NCI-H1417 treated with DMSO at 0.1 percent for 48 hours (cell line): ENCODE measurements around the gene FBXO22.
A peak's percentile ranks its signal among the peaks of the same experiment; 100 is the strongest.
"Not testable (repeated sequence)": the region's sequence is repeated elsewhere in the genome, so short reads cannot be mapped to it uniquely, and the experiment has no call there.

Experiments used
- DNase-seq: peaks from one replicate; lab custom pipeline; 2025; lab: John Stamatoyannopoulos, UW

The FBXO22 gene

DNA sequence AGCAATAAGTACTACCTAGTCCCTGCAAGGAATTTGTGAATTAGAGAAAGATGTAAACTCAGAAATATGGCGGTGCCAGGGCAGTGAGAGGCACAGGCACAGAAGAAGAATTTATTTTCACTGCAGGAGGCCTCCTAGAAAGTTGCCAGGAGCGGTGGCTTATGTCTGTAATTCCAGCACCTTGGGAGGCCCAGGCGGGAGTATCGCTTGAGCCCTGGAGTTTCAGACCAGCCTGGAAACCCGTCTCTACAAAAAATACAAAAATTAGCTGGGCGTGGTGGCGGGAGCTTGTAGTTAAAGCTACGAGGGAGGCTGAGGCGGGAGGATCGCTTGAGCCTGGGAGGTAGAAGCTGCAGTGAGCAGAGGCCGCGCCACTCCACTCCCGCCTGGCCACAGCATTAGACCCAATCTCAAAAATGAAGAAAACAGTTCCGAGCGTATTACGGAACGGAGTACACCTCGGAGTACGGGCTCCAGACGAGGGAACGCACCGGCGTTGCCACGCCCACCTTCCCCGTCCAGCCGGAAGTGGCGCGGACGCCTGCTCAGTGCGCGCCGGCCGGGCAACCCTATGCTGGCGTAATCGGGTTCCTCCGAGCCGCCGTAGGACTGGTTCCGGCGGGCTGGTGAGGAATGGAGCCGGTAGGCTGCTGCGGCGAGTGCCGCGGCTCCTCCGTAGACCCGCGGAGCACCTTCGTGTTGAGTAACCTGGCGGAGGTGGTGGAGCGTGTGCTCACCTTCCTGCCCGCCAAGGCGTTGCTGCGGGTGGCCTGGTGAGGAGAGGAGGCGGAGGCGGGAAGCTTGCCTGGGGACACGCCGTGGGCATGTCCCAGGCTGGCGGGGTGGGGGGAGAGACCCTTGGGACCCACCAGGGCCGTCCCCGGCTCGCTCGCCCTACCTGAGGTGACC is at the start of gene FBXO22:
TSS of gene FBXO22 (plus strand) at position 548 of the 909 bp plus-strand sequence. CDS start at position 634, 86 bp downstream.
- DNase-seq = peak; percentile 68

DNA sequence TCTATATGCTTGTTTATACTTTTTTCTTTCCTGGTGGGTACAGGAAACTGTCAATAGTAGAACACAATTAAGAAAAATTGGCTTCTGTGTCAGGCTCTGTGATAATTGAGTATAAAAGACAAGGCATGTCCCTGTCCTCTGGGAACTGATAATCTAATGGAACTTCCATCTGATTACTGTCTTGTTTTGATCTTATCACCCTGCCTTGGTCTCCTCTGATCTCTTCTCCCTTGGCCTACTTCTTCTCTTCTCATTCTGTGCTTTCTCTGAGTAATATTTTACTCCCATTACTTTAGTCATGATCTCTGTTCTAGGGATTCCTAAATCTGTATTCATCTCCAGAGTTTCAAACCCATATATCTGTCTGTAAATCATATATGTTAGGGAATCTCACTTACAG is 45.8 kb upstream of the FBXO22 start:
- DNase-seq = no peak

DNA sequence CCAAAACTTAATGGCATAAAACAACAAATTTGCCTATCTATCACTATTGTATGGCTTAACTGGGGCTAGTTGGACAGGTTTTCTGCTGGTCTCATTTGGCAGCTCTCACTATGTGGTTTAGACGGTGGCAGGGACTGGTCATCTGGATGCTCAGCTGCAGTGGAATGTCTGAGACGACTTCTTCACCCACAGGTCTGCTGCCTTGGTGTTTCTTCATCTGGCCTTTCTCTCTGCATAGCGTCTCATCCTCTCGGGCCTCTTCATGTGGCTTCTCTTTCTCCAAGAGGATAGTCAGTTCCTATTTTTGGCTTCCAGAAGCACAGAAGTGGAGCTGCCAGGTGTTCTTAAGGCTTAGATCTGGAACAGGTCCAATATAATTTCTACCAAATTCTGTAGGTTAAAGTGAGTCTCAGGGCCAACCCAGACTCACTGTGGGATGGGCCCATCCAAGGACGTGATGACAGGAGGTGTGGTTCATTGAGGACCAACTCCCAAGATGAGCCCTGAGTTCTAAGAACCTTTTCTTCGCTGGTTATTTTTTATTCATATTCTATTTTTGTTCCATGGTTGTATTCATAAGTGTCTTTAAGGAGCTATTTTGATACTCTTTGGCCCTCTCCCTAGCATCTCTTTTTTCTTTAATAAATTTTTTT is 41.8 kb upstream of the FBXO22 start:
- no peak for DNase-seq

DNA sequence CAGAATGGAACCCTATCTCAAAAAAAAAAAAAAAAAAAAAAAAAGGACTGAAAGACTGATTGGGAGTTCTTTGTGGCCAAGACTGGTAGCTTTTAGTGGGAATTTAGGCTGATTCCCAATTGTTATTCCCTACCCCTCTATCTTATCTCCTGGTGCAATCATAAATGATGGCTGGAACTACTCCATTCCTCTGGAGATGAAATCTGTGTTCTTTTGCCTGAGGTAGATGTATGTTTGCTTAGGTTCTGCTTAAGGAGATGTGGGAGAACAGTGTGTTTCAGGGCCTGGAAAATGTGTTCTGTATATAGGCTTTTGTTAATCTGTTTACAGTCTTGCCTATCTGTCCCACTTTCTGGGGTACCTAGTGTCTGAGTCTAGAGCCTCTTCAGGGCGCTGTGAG is 40.9 kb upstream of the FBXO22 start:
- DNase-seq = no peak

DNA sequence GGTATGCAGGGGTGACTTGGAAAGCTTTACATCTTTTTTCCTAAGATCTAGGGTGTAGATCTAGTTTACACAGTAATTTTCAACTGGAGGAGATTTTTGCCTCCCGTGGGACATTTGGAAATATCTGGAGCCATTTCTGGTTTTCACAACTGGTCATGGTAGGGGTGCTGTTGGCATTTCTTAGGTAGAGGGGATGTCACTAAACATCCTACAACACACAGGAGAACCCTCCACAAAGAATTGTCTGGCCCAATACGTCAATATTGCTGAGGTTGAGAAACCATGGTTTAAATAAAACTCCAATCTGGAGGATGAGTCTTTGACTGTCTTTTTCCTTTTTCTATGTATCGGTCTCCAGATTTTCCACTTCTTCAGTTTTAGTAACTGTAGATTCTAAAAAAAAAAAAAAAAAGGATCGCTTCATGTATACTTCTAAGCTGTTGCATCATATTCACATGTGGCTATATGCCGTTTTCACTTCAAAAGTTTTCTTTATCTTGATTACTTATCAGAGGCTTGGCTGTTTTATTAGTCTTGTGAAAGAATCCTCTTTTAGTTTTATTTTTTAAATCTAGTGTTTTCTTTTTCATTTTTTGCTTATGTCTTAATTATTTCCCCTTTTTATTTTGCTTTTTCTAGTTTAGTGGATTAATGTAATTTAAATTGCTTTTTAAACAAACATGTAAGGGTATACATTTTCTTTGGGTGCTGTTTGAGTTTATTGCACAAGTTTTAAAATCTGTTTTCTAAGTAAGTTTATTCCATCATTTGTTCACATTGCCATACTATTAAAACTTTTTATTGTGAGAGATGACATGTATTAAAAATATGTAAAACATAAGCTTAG is 39.2 kb upstream of the FBXO22 start:
- no peak for DNase-seq

DNA sequence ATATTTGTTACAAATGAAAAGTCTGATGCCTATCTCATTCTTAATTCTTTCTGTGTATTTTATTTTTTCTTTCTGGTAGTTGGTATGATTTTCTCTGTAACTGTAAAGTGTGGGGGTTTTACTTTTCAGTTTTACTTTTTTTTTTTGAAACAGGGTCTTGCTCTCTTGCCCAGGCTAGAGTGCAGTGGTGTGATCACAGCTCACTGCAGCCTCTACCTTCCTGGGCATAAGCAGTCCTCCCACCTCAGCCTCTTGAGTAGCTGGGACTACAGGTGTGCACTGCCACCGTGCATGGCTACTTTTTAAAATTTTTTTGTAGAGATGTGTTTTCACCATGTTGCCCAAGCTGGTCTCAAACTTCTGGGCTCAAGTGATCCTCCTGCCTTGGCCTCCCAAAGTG is 37.6 kb upstream of the FBXO22 start:
- not testable (repeated sequence) for DNase-seq

DNA sequence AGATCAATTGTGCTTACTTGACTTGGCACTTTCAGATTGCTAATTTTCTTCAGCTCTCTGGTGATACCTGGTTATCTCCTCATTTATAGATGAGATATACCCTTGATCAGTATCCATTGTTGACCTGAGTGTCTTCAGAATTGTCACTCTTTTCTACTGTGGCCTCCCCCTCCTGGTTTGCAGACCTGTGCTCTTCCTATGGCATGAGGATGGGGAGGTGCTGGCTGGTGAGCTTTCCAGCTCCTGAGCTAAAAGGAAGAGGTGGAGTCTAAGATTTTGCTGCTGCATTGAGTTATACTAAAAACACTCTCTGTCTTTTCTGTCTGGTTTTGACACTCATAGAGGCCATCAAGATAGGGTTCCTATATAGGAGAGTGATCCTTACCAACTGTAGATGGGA is 36.8 kb upstream of the FBXO22 start:
- no peak for DNase-seq

DNA sequence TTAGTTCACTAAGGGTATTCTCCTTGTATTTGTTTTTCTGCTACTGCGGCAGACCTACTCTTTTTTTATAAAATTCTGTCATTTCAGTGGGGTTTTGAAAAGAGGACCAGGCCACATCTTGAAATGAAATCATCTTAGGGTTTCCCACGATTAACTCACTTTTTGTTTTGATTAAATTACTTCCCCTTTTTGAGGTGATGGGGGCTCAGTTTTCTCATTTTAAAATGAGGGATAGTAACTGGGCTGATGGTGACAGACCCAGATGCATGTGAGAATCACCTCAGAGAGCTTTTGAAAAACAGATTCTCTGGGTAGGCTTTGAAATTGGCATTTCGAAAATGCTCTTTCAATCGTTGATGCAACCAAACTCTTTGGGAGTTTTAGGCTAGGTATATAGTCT is 36.2 kb upstream of the FBXO22 start:
- DNase-seq = no peak

DNA sequence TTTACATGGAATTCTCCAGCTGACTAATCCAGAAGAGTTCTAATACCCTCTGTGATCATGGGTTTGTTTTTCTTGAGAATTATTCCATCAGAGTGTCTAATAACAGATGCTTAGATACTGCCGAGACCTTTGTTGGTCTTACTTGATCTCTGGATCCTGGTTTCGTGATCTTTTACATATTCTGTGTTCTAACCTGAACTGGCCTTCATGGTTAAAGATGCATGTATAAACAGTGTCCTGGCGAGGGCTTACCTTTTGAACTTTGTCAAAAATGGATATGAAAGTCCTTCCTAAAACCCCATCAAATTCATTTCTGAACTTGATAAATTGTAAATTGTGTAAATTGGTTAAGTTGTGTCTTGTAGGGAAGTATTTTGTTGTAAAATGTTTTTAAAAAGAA is 35.7 kb upstream of the FBXO22 start:
- DNase-seq = no peak

DNA sequence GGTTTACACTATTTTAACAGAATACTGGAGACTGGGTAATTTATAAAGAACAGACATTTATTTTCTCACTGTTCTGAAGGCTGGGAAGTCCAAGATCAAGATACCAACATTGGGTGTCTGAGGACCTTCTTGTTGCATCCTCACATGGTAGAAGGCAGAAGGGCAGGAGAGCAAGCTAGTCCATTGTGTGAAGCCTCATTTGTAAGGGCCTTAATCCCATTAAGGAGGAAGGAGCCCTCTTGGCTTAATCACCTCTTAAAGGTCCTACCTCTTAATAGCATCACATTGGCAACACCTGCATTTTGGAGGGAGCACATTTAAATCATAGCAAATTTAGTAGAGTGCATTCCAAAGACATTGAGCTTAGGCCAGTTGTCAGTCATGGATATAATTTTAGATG is 34.2 kb upstream of the FBXO22 start:
- no peak for DNase-seq

DNA sequence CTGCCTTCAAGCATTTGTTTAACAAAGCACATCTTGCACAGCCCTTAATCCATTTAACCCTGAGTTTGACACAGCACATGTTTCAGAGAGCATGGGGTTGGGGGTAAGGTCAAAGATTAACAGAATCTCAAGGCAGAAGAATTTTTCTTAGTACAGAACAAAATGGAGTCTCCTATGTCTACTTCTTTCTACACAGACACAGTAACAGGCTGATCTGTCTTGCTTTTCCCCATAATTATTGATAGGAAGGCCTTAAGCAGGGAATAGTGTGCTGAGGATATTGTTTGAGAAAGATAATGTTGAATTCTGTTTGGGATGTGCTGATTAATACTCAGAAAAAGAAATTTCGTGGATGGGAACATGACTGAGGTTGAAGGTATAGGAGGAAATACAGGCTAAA is 32.1 kb upstream of the FBXO22 start:
- DNase-seq = not testable (repeated sequence)

DNA sequence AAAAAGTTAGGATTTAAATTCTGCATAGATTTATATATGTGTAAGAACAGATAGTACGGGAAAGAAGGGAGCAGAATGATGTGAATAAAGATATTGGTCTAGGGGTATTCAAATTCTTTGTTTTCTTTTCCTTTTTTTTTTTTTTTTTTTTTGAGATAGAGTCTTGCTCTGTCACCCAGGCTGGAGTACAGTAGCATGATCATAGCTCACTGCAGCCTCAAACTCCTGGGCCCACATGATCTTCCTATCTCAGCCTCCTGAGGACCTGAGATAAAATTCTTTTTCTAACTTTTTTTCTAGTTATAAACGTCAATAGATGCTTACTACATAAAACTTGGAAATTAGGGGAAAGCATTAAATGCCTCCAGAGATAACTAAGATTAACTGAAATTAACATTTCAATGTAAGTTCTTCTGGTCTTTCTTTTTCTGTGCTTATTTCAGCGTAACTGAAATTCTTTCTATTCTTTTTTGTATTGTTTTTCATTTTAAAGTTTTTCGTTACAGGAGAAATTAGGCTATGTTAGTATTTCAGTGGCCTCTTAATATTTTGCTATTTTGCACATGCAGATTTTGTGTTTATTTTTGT is 31.2 kb upstream of the FBXO22 start:
- DNase-seq = no peak

DNA sequence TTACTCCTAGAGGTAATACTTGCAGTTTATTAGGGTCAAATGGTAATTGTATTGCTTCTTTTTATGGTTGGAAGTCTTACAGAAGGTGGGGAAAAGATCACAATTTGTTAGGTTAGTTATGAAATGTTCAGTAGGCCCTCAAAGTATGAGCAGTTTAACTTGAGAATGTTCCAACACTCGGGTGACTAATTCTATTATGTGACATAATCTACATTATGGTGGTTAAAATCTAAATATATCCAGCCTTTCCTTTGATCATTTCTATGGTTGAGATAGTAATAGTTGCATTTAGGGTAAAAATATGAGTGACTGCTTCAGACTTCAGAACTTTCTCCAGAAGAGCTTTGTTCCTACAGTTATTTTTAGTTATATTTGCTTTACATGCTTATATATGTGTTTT is 19.6 kb upstream of the FBXO22 start:
- no peak for DNase-seq

DNA sequence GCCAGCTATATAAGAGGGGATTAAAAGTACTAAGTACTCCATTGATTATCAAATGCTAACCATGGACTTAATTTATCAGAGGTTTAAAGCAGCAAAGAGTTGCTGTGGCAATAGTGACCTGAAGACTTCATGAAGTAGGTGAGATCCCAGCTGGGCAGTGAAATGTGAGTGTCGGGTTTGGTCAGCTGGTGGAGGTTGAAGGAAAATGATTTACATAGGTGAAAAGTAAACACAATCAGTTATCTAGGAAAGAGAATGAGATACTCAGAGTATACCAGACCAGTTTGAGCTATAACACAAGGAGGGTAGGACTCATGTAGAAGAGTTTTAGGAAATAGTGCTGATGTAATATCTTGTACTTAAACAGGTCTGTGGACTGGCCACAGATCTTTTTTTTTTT is 16.5 kb upstream of the FBXO22 start:
- DNase-seq = no peak

DNA sequence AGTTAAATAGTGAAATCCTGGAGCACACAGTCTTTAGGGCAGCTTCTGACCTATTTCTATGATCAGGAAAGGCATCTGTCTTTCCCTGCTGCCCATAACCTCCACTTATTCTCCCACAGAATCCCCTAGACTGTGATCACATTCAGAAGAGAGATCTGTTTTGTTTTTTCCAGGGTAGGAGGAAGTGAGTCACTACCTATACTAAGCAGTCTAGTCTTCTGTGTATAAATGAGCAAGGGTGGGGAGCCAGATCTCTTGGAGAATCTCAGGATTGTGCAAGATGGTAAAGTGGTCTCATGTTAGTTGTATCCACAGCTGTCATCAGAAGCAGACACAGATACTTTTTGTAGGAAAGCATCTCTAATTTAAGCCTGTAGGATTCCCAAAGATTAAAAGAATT is 11.8 kb upstream of the FBXO22 start:
- no peak for DNase-seq

DNA sequence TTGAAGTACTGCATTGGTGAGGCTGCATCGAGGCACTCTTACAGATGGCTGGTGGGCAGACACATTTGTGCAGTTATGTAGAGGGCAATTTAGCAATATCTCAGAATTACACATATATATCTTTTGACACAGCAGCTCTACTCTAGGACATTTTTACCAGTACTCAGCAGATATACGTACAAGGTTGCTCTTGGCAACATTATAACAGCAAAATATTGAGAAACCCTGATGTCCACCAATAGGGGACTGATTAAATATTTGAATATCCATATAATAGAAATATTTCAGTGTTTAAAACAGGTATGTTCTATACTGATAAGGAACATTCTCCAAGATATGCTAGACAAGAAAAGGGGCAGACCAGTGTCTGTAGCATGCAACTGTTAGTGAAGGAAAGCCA is 7.9 kb upstream of the FBXO22 start:
- DNase-seq = no peak

DNA sequence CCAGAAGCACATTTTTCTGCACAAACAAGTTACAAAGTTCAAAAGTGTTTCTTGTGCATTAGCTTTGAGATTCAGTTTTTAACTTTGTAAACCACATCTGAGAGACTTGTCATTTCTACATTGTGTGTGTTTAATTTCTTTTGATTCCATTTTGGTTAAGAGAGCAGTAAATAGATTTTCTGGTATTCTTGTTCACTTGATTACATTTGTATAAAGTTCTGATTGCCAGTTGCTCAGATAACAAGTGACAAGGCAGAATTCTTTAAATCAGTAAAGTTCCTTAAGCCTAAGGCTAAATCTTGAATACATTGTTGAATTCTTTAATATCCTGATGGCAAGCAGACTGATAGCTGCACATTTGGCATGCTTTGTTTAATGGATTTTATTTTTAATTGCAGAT is 3.1 kb upstream of the FBXO22 start:
- no peak for DNase-seq

DNA sequence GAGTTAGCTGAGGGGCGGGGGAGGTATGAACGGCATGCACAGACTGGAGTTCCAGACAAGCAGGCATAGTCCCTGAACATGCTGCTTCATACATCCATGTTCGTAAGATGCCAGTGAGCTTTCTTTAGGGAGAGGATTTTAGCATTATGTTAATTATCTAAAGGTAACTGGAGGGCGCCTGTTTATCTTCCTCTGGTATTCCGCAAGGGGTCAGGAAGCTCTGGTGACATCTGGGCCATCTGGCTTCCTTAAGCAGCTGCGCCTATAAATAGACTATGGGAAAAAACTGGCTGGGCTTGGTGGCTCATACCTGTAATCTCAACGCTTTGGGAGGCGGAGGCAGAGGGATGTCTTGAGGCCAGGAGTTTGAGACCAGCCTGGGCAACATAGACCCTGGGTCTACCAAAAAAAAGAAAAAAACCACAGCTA is 1.5 kb upstream of the FBXO22 start:
- no peak for DNase-seq

DNA sequence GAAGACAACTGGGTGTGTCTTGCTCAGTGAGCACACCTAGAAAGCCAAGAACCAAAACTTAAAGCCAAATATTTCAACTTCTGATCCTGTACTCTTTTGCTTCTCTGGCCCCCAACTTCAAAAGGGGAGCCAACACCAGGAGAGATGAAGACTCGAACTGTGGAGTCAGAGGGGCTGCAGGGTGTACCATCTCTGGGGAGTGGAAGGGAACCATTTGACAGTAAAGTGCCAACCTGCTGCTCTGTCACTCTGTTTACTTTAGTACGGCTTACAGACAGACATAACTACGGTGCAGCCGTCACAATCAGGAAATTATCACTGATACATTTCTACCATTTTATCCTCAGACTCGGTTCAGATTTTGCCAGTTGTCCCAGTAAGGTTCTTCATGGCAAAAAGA is 1.6 kb downstream of the FBXO22 start:
- no peak for DNase-seq

DNA sequence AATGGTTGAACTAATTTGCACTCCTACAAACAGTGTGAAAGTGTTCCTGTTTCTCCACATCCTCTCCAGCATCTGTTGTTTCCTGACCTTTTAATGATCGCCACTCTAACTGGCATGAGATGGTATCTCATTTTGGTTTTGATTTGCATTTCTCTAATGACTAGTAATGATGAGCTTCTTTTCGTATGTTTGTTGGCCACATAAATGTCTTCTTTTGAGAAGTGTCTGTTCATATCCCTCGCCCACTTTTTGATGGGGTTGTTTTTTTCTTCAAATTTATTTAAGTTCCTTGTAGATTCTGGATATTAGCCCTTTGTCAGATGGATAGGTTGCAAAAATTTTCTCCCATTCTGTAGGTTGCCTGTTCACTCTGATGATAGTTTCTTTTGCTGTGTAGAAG is 6.7 kb downstream of the FBXO22 start:
- DNase-seq = not testable (repeated sequence)

DNA sequence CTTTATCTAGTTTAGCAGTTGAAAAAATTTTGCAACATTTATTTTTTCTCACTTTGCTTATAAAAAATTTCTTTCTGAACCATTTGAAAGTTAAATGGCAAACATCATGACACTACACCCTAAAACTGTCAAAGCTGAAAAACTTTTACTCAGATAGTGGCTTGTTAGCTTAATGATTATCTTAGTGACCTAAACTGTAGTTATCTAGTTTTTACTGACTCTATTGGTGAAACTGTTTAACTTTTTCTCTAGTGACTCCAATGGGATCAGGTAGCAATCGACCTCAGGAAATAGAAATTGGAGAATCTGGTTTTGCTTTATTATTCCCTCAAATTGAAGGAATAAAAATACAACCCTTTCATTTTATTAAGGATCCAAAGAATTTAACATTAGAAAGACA is 13.3 kb downstream of the FBXO22 start:
- DNase-seq = no peak

DNA sequence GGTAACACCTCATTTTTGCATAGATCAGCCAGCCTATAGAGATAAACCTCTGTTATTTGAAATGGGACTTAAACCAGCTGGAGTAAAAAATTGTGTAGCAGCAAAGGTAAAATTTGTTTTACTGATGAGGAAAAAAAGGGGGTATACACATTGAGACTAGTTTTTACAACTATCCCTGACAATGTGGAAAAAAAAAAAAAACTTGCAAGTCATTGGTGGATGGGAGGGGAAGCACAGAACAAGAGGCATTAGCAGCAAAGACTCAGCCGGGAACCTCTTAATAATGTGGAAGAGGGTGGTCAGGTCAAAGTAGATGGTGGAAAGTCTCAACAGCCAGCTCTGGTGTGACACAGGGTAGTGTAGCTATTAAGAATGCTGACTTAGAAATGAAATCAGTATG is 14.5 kb downstream of the FBXO22 start:
- DNase-seq = no peak
